GM21737 (cell line): ENCODE data around the gene TMEM229B.
"Not testable (repeated sequence)": the region's sequence is repeated elsewhere in the genome, so short reads cannot be mapped to it uniquely, and the experiment has no call there.

Source experiments
- ATAC-seq: cut with Tn5 transposase; IDR thresholded peaks from one replicate; pipeline ENCODE4 v1.9.1; 2021; ENCODE audit warnings: mild to moderate bottlenecking, moderate library complexity; ENCODE audit not compliant: unreplicated experiment

TMEM229B gene

DNA sequence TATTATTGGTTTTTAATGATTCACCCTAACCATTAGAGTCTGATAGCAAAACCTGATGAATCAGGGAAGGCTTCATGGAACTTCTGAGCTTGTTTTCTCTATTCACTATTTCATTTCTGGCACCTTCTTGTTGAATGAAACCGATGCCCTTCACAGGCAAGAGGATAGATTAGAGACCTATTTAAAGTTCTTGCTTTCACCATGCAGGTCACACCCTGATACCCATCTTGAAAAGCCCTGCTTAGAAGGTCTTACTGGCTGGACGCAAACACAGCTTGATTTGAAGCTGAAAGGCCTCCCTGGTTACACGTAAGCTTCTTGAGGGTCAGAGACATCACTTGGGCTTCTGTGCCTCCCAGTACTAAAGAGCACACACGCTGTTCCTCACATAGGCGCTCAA is 29.2 kb downstream of the TMEM229B start:
- ATAC-seq = no peak

- ATAC-seq = no peak
Measured at GRCh38 chr14:67457782-67458181, 30.7 kb downstream of the TMEM229B start.

GRCh38 chr14:67456732-67457131 is 31.8 kb downstream of the TMEM229B start:
- ATAC-seq = no peak

- ATAC-seq = no peak
Measured at GRCh38 chr14:67453575-67454300, 34.8 kb downstream of the TMEM229B start.

GRCh38 chr14:67451667-67452066 is 36.9 kb downstream of the TMEM229B start:
- ATAC-seq = not testable (repeated sequence)

DNA sequence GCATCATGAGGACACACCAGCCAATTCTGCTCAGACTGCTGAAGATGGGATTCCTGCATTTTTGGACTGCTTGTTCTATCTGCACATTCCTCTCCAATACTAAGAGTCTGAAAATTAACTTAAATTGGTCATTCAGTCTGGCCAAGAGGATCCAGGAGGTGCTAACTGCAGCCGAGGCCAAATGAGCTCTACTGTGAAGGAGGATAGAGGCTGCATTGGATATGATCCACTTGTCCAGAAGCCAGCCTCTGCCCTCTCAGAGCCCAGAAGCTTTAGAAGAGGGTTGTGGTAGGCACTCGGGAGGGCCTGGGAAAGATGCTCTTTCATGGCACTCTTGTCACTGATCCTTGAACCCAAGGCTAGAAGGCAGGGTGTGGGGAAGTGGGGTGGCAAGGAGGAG is 39.4 kb downstream of the TMEM229B start:
- no peak for ATAC-seq

DNA sequence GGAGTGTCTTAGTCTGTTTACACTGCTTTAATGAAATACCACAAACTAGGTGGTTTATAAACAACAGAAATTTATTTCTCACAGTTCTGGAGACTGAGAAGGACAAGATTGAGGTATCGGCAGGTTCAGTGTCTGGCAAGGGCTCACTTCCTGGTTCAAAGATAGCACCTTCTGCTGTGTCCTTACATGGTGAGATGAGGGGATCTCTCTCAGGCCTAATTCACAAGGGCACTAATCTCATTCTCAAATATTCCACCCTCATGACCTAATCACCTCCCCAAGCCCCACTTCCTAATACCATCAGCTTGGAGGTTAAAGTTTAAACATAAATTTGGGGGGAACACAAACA is 41.5 kb downstream of the TMEM229B start:
- no peak for ATAC-seq

- ATAC-seq = no peak
Measured at GRCh38 chr14:67446371-67447032, 42.0 kb downstream of the TMEM229B start.

DNA sequence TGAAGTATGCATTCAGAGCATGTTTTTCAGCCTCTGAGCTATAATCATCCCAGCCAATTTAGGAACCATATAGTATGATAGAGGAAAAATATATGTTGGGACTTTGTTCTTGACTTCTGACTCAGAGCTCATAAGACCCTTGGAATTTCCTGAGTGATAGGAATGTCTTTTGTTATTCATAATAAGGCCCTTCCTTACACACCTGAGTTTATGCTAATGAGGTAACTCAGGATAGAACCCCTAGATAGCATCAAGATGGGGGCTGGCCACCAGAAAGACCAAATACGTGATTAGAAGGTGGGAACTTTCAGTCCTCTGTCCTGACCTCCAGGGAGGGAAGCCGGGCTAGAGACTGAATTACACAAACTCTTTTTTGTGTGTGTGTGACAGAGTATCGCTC is 44.1 kb downstream of the TMEM229B start:
- no peak for ATAC-seq

- ATAC-seq = no peak
Measured at GRCh38 chr14:67442139-67442906, 46.2 kb downstream of the TMEM229B start.

- ATAC-seq = no peak
Measured at GRCh38 chr14:67441672-67442071, 46.8 kb downstream of the TMEM229B start.

DNA sequence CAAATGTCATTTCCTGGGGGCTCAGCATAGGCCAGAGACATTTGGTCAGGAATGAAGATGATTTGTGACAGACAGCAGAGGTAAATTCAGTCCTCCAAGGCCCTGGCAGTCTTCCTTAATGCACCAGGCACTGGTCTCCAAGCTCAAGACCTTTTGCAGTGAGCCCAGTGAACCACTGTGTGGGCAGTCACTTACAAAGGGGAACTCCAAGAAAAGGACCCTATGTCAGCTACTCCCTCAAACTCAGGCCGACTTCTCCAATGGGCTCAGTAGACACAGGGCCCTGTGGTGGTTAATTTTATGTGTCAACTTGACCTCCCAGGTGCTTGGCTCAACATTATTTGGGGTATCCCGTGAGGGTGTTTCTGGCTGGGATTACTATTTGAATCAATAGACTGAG is 47.3 kb downstream of the TMEM229B start:
- no peak for ATAC-seq

- no peak for ATAC-seq
Measured at GRCh38 chr14:67440513-67440912, 48.0 kb downstream of the TMEM229B start.

DNA sequence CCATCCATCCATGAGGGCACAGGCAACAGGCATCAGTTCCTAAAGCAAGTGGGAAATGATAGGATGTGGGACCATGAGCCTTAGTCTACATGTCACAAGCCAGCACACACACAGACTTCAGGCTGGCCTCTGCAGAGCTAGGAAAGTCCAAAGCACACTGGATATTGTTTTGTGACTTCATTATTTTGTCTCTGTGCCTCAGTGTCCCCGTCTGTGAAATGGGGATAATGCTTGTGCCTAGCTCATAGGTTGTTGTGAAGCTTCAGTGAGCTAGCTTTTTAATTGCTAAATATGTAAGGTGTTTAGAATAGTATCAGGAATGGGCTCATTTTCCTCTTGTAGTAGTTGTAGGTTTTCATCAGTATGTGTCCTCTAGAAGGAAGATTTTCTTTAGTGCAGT is 49.6 kb downstream of the TMEM229B start:
- no peak for ATAC-seq

- no peak for ATAC-seq
Measured at GRCh38 chr14:67436006-67436866, 52.3 kb downstream of the TMEM229B start.

DNA sequence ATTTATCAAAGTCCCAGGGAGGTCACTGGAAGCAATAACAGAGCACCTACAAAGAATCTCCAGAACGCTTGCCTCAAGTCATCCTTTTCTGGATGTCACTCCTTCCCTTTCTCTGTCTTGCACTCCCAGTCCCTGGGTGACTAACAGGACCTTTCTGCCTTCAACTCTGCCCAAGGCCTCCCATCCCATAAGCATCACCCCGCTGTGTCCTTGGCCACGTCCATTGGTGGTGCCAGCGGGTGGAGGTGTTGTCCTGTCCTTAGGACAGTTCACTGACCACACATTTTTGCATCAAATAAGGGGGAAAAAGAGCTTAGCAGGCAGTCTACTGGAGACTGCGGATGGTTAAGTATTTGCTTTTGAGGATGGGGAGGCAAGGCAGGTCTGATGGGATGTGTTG is 52.9 kb downstream of the TMEM229B start:
- no peak for ATAC-seq

DNA sequence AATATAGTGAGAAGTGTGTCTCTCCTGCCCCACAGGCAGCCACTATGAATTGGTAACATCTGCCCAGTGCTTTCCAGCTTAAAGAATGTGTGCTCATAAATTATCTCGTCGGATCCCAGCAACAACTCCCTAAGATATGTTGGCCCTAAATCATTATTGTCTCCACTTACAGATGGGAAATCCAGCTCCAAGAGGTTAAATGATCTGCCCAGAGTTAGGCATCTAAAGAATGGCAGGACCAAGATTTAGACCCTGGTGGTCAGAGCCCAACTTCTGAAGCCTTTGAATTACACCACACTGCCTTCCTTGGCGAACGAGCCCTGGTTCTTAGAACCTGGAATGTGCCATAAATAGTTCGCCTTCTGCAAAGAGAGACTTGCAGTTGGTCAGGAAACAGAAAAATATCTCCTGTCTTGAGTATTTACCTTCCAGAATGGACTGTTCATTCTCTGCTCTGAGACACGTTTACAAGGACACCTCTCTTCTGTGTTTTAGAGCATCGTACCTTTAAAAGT is 56.4 kb downstream of the TMEM229B start:
- ATAC-seq = no peak

DNA sequence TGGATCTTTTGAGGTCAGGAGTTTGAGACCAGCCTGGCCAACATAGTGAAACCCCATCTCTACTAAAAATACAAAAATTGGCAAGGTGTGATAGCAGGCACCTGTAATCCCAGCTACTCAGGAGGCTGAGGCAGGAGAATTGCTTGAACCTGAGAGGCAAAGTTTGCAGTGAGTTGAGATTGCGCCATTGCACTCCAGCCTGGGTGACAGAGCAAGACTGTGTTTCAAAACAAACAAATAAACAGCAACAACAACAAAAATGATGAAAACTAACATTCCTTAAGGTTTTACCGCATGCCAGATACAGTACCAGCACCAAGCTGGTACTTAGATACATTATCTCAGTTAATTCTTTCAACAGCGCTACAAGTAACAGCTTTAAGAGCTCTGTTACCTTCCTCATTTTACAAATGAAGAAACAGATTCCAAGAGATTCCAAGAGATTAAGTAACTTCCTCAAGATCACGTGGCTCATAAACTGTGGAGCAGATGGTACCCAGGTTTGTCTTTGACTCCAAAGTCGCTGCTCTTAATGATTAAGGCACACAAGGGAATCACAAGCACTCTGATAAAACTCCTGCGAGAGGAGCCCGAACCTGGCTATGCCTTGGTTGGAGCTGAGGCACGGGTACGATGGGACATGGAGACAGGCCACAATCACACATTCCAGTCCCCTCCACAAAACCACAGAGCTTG is 58.9 kb downstream of the TMEM229B start:
- no peak for ATAC-seq

DNA sequence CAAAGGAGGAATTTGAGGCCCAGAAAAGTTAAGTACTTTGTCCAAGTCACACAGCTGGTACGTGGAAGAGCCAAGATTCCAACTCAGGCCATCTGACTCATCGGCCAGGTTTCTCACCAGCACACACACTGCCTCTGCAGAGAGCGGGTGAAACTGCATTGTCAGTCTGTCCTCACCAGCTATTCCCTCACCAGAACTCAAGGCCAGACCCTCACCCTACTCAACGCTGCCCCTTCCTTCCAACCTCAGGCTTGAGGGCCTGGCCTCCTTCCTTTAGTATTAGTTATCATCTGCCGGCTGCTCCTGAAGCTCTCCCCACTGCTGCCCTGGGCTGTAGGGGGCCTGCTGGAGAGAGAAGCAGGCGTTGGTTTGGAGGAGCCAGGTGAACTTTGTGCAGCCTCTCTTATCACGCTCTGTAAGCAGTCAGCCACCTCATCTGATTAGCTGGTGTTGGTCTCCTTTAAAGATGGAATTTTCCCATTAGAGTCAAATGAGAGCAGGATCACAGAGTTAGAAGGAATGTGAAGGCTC is 60.0 kb downstream of the TMEM229B start:
- ATAC-seq = no peak
